NCI-H524 treated with DMSO at 0.1 percent for 48 hours (cell line): Measurements from ENCODE around the gene MAP1B.
"Not testable (repeated sequence)": the region's sequence is repeated elsewhere in the genome, so short reads cannot be mapped to it uniquely, and the experiment has no call there.

Experiments
- DNase-seq: peaks from one replicate; lab custom pipeline; 2025; lab: John Stamatoyannopoulos, UW

MAP1B gene

DNA sequence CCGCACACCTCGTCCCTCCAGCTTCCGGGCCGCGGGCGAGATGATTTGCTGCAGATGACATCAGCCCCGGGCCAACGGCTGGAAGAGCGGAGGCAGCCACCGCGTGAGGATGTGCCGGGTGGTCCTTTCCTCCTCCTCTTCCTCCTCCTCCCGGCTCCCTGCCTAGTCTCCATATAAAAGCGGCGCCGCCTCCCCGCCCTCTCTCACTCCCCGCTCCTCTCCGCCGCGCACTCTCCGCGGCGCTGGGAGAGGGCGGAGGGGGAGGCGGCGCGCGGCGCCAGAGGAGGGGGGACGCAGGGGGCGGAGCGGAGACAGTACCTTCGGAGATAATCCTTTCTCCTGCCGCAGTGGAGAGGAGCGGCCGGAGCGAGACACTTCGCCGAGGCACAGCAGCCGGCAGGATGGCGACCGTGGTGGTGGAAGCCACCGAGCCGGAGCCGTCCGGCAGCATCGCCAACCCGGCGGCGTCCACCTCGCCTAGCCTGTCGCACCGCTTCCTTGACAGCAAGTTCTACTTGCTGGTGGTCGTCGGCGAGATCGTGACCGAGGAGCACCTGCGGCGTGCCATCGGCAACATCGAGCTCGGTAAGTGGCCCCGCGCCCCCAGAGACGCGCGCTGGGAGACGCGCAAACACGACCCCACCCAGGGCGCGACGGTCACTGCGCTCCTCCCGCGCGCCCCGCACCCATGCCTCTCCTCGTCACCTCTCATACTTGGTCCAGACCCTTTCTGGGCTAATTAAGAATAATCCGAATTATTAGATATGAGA lies at the start of gene MAP1B:
Gene MAP1B, plus strand, starts transcription at position 345 of the 770 bp plus-strand sequence. Its CDS starts 57 bp downstream, at position 402.
- DNase-seq = peak; percentile 58

DNA sequence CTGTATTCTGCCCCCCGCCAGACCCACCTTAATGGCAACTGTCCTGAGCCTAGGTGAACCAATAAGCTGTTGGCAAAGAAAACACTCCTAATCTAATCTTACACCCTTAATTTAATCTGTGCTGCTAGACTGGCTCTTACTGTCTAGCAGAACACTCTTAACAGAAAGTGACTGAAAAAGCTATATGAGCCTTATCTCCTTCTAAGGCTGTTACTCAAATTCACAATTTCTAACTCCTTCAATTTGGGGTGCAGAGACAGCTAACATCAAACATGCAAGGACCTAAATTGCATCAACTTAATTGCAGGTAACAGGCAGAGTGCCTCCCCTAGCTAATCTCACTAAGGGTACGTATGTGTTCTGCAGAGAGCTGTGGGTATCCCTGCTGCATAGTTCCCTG lies 49.5 kb upstream of the MAP1B start:
- DNase-seq = no peak

DNA sequence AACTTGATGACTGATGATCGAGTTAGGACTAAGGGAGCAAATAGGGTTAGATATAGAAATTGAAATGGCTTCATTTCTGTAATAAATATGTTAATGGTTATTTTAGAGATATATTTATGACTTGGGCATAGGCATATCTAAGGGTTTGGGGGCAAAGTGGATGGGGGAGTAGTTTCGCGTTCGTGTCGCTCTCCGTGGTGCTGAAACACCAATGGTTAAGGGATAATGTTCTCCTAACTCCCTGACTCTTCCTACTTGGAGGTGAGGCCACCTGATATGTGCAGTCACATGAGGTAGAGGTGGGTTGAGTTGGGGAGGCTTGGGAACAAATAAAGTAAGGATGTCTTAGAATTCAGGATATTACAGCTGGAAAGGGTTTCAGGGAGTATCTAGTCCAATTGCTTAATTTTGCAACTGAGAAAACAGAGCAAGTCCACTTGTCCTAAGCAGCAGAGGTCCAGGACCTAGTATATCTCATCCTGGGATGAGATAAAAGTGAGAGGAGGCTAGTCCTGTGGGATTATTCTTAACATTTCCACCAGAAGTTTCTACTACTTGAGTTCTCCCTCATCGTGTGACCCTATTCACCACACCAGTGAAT lies 44.0 kb upstream of the MAP1B start:
- no peak for DNase-seq

DNA sequence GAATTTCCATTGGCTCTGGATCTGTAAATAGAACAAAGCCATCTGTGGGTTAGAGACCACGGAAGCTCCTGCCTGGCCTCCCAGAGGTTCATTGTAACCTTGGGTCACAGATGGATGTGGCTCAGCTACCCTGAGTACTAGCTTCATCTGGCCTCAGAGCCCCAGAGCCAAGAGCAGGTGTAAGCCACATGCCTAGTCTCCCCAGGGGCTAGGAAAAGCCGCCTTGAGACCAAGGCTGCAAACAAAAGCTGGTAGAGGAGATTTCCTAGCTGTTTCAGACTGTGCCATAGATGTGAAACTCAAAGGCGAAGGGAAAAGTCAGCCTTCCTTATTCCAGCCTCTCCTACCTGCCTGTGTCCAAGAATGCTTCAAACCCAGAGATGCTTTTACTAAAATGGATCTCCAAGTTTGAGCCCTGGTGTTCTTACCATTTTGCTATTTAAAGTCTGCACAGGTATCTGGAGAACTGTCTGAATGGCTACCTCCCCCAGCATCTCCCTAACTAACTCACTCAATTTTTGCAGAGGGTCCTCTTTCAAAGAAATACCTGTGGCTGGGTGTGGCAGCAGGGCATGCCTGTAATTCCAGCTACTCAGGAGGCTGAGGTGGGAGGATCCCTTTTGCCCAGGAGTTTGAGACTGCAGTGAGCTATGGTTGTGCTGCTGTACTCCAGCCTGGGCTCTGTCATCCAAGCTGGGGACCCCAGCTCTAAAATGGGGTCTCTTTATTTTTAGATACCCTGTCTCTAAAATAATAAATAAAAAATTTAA lies 42.3 kb upstream of the MAP1B start:
- peak; percentile 89 for DNase-seq

DNA sequence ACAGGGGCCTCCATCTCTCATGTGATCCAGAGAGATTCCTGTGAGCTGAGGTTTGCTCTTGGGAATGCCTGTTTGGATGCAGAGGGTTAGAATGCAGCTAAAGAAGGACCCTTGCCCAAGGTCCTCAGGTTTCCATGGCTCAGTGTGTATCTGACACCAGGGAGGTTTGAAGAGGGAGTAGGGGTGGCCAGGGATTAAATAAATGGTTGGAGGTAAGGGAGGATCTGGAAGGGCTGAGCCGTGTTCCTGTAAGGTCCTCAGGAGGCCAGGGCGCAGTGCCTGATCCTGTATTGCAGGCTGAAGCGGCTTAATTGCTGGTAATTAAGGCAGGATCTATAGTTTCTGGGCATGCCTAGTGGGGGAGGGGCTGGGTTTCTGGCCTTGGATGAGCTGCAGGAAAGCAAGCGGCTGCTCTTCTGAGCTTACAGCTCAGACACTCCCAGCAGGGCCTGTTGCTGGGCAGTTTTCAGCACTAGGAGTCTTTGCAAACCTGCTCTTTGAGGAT lies 41.5 kb upstream of the MAP1B start:
- peak; percentile 94 for DNase-seq

DNA sequence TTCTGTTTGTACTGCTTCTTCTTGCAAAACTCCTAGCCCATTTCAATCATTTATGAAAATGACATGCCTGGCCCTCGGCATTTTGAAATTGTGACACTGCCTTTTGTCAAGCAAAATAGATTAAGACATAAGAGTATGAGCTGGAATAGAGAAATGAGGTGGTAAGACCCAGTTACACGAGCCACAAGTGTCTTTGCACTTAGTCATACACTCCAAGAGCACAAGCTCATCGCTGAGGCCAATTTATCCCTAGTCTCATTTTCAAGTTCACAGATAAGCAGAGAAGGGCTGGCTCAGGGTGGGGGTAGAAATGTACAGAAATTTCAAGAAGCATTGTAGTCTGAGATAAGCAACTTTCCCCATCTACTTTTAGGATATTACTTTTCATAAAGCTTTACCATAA lies 40.6 kb upstream of the MAP1B start:
- no peak for DNase-seq

DNA sequence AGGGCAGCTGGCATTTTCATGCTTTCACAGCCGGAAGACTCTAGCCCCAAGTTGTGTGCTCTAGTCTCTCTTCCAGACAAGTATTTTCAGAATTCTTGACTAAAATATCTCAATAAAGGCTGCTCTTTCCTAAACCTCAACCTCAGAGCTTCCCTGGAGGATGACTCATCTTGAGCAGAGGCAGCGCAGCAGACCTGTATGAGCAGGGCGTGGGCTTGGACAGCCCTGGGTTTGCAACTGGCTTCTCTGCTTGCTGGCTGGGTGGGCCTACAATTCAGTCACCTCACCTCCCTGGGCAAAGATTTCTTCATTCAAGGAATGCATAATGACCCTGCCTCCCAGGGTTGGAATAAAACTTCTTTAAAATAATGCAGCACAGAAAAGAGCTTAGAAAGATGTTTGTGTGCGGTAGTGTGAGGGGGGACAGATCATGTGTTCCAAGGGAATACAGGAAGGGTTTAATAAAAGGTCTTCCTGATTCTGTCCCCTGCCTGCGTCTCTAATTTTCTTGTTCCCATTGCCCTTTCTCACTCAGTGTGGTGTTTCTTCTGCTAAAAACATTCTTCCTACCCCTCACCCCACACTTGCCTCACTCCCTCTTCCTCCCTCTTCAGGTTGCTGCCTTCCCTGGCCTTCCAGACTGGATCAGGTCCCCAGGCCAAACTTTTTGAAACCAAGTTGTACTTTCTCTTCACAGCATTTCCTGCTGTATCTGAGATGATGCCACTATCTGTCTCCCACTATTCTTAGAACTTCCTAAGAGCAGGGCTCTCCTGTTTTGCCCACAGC lies 39.4 kb upstream of the MAP1B start:
- no peak for DNase-seq

DNA sequence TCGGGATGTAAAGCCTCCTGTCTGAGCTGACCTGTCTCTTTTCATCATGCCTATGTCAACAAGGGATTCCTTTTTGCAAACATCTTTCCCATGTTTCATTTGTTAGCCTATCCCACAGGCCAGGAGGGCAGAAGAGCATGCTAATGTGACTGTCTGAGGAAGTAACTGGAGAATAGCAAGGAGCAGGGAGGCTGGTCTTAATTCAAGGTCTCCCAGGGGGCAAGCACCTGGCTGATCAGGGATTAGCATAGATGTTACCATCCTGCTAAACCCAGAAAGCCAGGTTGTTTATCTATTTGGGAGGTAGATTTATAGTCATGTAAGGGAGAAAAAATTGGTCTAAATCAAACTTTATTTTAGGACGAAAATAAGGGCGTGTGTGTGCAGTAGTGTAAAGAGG lies 36.7 kb upstream of the MAP1B start:
- peak; percentile 23 for DNase-seq

DNA sequence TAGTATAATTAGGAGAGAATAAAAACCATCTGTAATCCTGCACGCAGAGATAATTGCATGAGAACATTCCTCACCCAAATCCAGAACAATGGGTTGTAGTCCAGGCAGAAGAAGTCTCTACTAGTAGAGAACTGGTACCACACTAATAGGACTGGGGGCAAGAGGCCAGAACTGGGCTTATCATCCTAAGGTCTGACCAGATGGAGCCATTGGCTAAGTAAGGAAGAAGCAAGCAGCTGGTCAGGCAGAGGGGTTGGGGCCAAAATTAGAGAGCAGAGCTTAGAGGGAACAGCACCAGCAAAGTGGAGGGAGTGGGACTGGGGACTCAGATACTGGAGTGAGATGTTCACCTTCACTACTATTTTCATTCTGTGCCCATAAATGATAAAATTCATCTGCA lies 35.4 kb upstream of the MAP1B start:
- peak; percentile 20 for DNase-seq

DNA sequence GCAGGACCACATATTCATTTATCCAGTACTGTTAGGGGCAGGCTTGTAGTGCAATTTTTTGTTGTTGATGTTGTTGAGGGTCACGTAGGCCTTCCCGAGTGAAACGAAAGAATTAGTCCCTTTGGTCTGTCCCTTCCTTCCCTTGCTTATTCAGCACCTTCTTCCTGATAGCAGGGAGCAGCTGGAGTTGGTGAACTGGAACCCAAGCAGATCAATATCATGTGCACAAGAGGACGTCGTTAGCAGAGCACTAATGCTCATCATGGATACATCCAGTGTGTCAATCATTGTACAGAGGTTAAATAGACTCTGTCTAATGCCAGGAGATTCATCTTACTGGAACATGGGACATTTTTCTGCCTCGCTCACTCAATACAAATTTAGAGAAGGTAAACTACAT lies 33.0 kb upstream of the MAP1B start:
- DNase-seq = peak; percentile 66

DNA sequence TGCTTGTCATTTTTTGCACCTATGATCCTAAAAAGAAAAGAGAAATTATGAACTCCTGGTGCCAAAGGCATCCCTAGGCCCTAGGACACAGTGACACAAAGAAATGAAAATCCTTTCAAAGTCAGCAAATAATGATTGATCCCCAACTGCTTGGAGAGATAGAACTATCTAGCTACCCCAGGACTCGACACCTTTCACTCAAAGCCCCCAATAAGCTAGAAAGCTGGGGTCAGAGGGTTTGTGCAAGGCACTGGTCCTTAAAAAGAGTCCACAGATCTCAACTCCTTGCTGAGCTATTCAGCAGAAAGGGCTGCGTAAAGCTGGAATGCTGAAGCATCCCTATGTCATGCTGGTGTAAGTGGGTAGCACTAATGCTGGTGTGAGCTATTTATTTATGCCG lies 31.8 kb upstream of the MAP1B start:
- no peak for DNase-seq

DNA sequence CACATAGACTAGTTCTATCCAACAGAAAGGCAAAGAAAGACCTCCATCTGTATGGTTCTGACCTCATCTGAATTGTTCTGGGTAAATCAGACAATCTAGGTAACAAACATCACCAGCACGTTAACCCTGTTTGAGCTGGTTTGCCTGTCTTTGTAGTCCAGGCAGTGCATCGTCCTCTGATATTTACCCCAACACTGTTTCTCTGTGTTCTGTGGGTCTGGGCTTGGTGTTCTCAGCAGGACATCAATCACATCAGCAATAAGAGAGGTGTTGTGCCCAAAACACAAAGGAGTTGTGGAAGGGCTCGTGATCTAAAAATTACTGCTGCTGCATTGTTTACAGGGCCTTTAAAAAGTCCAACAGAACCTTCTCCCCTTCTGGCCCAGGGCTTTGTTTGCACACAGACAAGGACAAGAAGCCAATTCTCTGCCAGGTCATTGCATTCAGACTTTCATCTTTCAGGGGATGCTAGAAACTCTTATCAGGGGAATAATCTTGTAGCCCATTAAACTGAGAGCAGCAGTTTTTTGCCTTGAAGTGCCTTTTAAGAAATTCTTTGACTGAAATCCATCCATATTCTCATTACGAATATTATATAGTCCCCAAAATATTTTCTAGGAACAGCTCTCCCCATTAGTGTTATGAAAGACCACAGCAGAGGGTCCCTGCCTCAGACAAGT lies 30.5 kb upstream of the MAP1B start:
- DNase-seq = no peak

DNA sequence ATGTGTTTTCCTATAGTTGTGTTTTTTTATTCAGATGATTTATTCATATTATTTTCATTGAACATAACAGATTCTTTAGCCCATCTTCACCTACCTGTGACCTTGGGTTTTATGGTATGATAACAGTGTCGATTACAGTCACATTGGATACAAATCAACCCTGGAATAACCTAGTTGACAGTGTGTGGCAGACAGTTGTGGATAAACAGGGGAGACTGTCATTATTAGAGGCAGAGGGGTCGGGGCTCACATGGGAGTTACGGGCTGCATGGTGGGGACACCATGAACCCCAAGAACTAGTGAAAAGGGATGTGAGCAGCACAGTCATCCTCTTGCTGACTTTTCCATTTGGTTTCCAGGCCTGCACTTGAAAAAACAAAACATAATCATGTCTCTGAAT lies 29.9 kb upstream of the MAP1B start:
- no peak for DNase-seq

DNA sequence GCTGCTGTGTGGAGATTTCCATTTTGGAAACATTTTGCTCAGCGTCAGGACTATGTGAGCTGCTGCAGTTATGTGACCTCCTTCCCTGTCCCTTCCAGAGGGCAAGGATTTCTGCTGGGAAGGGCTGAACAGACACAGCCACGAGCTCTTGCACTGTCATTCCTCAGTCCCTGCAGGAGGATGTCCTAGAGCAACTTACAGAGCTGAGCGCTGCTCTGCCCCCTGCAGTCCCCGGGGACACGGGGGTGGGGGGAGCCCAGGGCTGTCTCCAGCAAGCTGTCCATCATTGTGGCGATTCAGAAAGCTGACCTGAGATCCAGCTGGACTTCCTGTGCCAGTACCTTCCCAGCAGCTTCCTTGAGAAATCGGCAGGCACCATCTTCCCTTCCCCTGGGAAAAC lies 28.0 kb upstream of the MAP1B start:
- DNase-seq = no peak

DNA sequence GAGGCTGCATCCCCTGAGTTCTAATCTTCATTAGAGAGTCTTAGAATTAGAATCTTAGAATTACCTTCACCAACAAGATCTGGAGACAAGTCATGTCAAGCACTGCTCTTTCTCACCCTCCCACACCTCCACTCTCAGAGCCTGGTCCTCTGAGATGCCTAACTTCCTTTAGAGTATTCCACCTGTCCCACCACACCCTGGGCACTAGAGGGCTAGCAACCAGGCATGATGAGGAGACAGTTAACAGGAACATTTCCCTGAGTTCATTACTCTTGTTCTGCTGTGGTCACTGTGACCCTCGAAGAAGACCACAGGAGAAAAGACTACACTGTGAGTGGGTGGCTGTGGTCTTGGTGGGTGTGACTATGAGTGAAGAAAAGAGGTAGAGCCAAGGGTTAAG lies 25.2 kb upstream of the MAP1B start:
- DNase-seq = no peak

DNA sequence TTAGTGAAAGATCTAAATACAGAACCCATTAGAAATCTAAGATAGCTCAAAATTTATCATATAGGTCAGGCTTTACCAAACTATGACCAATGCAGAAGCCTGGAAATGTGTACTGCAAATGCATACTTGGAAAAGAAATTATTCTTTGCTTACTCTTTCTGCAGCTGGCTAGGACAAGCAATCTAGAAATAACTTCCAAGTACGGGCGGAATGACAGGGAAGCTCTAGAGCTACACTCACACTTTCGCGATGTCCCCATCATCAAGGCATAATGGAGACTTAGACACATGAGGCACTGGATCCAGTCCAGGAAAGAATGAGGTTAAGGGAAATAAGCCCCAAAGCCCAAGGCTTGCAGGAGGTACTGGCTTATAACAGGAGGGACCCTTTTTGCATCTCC lies 22.4 kb upstream of the MAP1B start:
- no peak for DNase-seq

DNA sequence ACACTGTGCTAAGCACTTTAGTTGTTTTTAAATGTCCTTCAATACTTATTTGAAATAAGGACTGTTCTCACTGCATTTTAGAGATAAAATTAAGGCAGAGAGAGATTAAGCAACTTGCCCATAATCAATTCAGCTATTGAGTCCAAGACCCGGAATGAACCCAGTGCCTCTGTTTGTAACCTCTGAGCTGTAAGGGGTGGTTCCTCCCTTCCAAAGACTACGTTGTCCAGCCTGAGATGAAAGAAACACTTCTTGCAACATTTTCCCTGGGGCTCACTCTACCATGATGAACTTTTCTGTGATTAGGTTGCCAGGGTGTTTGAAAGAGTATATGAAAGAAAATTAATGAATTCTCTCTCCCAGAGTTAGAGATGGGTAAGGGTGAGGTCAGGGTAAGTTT lies 22.0 kb upstream of the MAP1B start:
- DNase-seq = no peak

DNA sequence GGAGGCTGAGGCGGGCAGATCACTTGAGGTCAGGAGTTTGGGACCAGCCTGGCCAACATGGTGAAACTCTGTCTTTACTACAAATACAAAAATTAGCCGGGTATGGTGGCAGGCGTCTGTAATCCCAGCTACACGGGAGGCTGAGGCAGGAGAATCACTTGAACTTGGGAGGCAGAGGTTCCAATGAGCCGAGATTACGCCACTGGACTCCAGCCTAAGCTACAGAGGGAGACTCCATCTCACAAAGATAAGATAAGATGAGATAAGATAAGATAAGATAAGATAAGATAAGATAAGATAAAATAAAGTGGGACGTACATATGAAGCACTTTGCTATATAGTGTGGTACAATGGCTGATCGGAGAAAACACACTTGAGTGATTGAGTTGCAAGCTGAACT lies 17.6 kb upstream of the MAP1B start:
- DNase-seq = not testable (repeated sequence)

DNA sequence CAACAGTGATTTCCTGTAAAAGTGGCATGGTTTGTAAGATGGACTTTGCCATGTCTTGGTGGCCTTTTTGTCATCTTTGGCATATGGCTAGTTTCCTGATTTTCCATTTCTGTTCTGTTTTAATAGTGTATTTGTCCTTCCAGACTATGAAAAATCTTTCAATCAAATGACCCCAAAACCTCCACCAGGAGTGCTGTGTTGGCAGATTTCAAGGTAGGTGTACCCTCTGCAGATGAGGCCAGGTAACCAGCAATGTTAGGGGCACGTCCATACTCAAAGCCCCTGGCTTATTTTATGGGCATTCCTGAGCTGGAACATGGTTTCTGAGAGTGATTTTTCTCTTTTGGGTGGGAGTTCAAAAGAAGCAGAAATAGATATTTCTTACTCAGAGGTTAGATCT lies 15.2 kb upstream of the MAP1B start:
- no peak for DNase-seq

DNA sequence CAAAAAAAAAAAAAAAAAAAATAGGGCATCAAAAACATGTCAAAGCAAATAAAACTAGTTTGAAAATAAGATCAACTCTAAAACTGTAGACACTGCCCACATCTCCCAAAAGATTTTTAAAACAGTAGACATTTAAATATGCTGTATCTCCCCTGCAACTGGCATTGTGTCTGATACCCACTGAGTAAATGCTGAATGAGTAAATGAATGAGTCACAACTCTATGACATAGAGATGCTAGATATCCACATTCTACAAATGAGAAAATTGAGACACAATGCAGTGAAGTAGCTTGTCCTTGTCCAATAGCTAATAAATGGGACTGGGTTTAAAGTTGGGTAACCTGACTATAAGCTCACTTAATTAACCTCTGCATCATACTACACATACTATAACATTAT lies 14.1 kb upstream of the MAP1B start:
- DNase-seq = no peak

DNA sequence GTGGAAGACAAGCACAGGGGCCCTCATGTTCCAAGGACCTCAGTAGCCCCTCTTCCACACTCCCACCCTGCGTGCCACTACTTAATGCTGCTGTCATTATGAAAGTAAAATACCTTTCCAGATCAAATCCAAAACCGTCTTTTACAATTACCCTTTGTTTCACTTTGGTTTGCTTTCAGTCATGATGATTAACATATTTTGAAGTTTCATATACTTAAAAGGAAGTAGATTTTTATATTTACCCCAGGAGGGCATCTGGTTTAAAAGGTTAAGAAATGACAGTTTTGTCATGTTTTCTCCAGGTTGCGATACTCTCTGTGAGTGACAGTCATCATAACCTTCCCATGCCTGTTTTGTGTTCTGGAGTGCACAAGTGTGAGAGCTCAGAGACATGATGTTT lies 13.5 kb upstream of the MAP1B start:
- DNase-seq = no peak
